GM19397 (cell line): ENCODE data around the gene FAM131A.

Source experiments
- ATAC-seq: cut with Tn5 transposase; IDR thresholded peaks from one replicate; pipeline ENCODE4 v1.9.1; 2021; ENCODE audit warnings: mild to moderate bottlenecking, moderate library complexity; ENCODE audit not compliant: unreplicated experiment

The FAM131A gene

GRCh38 chr3:184354754-184355153, 17.4 kb downstream of the FAM131A start:
- ATAC-seq, result no peak

- ATAC-seq, result no peak
Measured at GRCh38 chr3:184355261-184356040, 18.1 kb downstream of the FAM131A start.

GRCh38 chr3:184357248-184358123, 20.1 kb downstream of the FAM131A start:
- ATAC-seq, result no peak

DNA sequence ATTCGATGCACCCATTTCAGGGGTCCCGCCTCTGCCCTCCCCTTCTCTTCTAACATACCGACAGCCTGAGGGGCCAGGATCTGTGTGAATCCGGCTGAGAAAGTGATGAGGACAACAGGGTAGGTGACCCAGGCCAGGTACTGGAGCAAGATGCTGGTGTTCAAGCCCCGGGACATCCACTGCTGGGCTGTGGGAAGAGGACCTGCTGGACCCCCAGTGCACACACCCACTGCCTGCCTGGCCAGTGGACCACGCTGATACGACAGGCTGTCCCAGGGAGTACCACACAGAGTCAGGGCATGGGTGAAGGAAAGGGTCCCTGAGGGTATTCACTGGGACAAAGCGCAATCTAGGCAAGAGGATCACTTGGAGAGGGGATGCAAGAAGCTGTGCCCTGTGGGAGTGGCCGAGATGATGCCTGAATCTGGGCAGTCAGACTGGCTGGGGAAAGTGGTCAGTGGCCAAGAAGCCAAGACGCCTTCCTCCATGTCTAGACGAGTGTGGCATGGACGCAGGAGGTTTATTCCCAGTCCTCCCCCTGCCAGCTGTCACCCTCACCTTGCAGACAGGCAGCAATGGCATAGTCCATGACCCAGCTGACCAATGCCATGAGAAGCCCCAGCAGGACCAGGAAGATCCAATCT, 20.8 kb downstream of the FAM131A start:
- no peak for ATAC-seq

DNA sequence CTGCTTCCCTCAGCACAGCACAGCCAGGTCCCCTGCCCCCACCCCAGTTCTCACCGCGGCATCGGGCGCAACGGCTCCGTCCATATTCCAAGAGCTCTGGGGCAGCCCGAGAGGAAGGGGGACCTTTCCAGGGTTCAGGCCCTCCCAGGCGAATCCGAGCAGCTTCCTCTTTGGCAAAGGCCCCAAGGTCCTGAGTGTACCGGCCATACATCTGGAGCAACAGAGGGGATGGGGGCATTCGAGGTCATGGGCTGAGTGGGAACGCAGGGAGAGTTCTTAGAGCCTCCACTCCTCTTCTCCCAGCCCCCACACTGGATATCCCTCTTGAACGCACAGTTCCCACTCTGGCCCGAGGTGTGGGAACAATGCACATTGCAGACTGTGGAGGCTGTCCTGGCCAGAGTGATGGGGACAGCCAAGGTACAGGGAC, 21.5 kb downstream of the FAM131A start:
- ATAC-seq, result no peak

- no peak for ATAC-seq
Measured at GRCh38 chr3:184359610-184360009, 22.2 kb downstream of the FAM131A start.

- ATAC-seq, result no peak
Measured at GRCh38 chr3:184360070-184360928, 22.9 kb downstream of the FAM131A start.

- peak; percentile 4 for ATAC-seq
Measured at GRCh38 chr3:184360929-184361531, 23.6 kb downstream of the FAM131A start.

- ATAC-seq, result peak; percentile 42
Measured at GRCh38 chr3:184361532-184361931, 24.1 kb downstream of the FAM131A start, which contains the start of the genes CLCN2 and POLR2H. Gene CLCN2 (minus strand): TSS chr3:184361605. CDS start chr3:184361479, 126 bp downstream. Gene POLR2H (plus strand): TSS chr3:184361710. CDS start chr3:184363493, 1,783 bp downstream.

DNA sequence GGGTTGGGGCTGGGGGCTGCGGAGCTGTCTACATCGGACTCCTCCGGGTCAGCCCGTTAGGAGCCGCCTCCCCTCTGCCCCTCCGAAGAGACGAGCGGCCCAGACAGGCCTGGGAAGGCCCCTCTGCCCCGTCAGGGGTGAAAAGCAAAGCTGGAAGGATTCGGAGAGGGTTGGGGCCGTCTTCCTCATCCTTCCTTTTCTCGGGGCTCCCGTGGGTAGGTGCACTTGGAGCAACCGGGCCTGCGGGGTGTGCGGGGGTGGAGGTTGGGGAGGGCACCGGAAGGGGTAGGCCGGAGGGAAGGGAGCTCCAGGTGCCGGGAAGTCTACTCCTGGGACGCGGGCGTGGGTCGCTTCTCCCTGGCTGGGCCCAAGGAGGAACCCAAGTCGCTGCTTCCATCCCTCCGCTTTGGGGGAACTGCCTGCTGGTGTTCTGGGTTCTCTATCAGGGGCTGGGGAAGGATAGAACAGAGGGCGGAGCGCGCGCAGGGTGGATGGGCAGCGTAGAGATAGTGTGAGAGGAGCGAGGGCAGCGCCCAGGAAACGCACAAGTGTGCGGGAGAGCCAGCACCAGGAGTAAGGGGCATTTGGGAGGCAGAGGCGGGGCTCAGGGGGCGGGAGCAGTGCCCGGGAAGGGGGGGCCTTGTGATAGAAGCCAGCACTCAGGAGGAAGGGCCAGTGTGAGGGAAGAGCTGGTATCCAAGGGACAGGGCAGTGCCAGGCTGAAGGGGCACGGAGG, 24.7 kb downstream of the FAM131A start:
- peak; percentile 3 for ATAC-seq

DNA sequence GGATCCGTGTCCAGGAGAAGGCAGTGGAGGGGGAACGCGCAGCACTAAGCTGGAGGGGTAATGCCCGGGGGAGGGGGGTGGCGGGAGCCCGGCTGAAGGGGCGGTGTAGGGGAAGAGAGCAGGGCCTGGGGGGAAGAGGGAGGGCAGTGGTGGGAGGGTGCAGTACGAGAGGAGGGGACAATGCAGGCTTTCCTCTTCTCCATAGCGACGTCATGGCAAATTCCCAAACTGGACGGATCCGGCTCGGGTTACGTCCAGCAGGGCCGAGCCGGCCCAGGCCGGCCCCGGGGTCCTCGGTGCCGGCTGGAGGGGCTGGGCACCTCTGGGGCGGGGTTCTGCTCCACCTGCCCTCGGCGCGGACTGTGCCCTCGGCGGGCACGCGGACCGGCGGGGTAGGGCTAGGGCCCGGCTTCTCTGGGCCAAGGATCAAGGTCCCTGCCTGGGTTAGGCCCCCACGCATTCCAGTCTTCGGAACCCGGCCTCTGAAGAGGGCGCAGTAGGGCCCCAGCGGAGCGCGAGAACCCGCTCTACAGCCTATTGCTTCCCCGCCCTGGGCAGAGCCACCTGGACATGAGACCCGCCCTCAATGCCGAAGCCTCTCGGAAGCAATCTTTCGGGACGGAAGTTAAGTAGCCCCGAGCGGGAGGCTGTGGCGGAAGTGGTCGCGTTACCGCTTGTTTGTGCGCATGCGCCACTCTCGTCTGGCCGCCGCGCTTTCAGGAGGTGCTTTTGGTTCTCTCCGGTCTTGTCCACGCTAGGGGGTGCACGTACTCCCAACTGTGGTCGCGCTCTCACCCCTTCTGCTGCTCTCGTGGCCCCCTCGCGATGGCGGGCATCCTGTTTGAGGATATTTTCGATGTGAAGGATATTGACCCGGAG, 25.5 kb downstream of the FAM131A start:
- peak; percentile 83 for ATAC-seq

DNA sequence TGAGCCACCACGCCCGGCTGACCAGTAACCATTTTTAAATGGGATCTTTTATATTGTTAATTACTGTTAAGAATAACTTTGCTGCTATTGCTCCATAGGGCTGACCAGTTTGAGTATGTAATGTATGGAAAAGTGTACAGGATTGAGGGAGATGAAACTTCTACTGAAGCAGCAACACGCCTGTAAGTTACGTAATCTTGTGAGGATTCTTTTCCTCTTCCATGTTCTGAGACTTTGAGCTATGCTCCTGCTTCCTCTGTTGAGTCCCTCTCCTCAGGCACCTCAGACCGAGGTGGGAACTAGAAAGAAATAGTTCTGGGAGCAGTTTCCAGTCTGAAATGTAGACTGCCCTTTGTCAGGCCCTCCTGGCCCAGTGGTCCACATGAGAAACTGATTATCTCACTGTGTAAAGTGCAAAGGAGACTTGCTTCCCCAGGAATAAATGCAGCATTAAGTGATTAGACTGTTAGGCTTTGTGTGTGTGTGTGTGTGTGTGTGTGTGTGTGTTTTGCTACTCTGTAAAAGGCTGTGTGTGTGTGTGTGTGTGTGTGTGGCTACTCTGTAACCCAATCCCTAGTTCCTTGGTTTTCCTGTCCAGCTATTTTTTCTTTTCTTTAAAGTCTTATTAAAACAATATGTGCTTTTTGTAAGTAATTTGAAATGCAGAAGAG, 29.4 kb downstream of the FAM131A start:
- no peak for ATAC-seq

- no peak for ATAC-seq
Measured at GRCh38 chr3:184368116-184368515, 30.7 kb downstream of the FAM131A start.

DNA sequence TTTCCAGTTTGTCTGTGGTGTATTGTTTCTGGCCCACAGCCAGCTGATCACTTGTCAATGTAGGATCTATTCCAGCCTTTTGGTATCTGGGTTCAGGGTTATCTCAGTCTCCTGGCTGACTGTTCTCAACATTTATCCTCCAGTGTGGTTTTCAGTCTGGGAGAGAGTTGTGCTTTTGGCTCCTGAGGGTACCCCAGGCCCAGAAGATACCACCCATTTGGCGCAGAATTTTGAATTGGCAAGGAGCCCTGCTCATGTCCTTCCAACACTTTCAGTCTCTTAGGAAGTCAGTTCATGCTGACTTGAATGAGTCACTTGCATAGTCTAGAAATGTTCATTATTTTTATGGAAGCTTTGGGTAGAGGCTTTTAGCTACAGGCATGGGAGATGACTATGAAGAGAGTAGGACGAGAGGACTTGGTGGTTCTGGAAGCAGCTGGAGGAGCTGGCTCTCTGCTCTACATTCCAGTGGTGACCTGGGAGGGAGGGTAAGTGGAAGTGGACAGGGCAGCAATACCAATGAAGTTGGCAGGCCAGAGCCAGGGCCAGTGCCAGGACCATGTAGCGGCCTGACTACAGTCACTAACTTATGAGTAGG, 31.3 kb downstream of the FAM131A start:
- ATAC-seq, result no peak

- ATAC-seq, result peak; percentile 65
Measured at GRCh38 chr3:184371570-184372018, 34.2 kb downstream of the FAM131A start.

DNA sequence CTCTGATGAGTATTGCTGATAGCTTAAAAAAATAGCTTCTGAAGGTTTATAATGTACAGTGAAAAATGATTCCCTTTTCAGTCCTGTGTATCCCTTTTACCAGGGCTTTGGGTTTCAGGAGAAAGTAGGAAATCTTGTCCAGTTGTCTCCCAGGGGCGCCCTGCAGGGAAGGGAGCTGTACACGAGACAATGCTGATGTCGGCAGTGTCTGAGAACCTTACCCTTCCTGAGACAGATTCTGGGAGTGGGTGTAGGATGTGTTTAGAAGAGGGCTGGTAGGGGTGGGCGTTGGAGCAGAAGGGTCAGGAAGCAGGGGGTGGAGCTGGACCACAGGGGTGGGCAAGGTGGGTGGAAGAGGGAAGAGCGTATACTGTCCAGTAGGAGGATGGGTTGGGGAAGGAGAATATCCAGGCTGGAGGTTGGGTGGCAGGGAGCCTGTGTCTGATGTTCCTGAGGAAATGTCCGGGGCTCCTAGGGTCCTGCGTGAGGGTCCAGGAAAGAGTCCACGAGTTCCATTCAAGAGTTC, 35.0 kb downstream of the FAM131A start:
- ATAC-seq, result no peak

DNA sequence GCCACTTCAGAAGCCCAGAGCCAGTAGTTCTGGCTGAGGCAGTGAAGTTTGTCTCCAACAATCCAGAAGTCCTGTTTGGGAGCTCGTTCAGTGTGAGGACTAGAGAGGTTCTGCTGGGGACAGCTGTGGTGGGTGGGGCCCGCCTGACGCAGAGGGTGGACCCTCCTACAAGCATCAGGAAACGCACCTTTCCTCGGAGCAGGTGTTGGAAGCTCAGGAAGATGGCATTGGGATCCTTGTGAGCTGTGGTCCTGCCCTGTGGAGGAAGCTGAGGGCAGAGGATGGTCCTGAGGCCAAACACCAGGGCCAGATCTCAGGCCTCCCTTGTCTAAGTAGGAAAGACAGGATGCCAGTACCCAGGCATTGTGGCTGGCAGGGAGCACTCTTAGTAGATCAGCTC, 35.5 kb downstream of the FAM131A start:
- no peak for ATAC-seq
